OCI-LY7 (cell line): ENCODE data around the gene PSME3IP1. TPM values are rescaled to one million over a fixed set of nuclear protein-coding genes. Genes with fewer than 3 reads are reported as not detected.
"Not testable (repeated sequence)": the region's sequence is repeated elsewhere in the genome, so short reads cannot be mapped to it uniquely, and the experiment has no call there.

Experiments
- BruUV-seq: library from RNA; stranded (reverse); fragments of 400-500 nt; replicated peaks from 2 replicates; lab custom pipeline; 2021; lab: Mats Ljungman, UMichigan
- CTCF ChIA-PET: fragments of 300-600 bp; sonication (Branson Sonifier 250); formaldehyde crosslinking; loops from one replicate; lab custom pipeline; 2022; ENCODE audit warnings: antibody characterized with exemption; ENCODE audit not compliant: unreplicated experiment; lab: Charles Lee
- POLR2A ChIA-PET: fragments of 300-600 bp; sonication (Branson Sonifier 250); formaldehyde crosslinking; loops from one replicate; lab custom pipeline; 2022; ENCODE audit warnings: antibody characterized with exemption; lab: Charles Lee
- DNase-seq: peaks from one replicate; pipeline ENCODE4 v3.0.0-alpha.2; 2015; ENCODE audit warnings: low spot score
- H2AFZ ChIP-seq: fragments of 200-600 bp; sonication (generic), shearing (Covaris generic); 2 replicates; pipeline ENCODE4 v1.6.1; 2014; ENCODE audit warnings: mild to moderate bottlenecking, antibody characterized with exemption, low read length, moderate library complexity
- H3K27ac ChIP-seq: fragments of 200-600 bp; sonication (generic); 2 replicates; pipeline ENCODE4 v1.5.1; 2014; ENCODE audit warnings: mixed run types, low read depth, mild to moderate bottlenecking, moderate library complexity, low read length, inconsistent platforms; ENCODE audit not compliant: poor library complexity, severe bottlenecking
- H3K36me3 ChIP-seq: fragments of 200-600 bp; sonication (generic); 2 replicates; pipeline ENCODE4 v1.6.1; 2014; ENCODE audit warnings: mild to moderate bottlenecking, antibody characterized with exemption, low read length, moderate library complexity, mixed read lengths; ENCODE audit not compliant: insufficient read depth
- H3K4me1 ChIP-seq: fragments of 200-600 bp; sonication (generic); 2 replicates; pipeline ENCODE4 v1.5.1; 2014; ENCODE audit warnings: mild to moderate bottlenecking, low read length; ENCODE audit not compliant: insufficient read depth, poor library complexity, severe bottlenecking
- H3K4me2 ChIP-seq: fragments of 200-600 bp; sonication (generic); 2 replicates; pipeline ENCODE4 v1.6.1; 2014; ENCODE audit warnings: mild to moderate bottlenecking, low read length
- H3K4me3 ChIP-seq: fragments of 200-600 bp; sonication (generic); 2 replicates; pipeline ENCODE4 v1.5.1; 2014; ENCODE audit warnings: mild to moderate bottlenecking, low read depth, low read length; ENCODE audit not compliant: poor library complexity, severe bottlenecking
- H3K79me2 ChIP-seq: fragments of 200-600 bp; sonication (generic); 2 replicates; pipeline ENCODE4 v1.6.1; 2016; ENCODE audit warnings: low read depth, mild to moderate bottlenecking, low read length, moderate library complexity, mixed read lengths; ENCODE audit not compliant: insufficient read depth
- H3K9me2 ChIP-seq: fragments of 200-600 bp; sonication (generic); 2 replicates; pipeline ENCODE4 v1.6.1; 2016; ENCODE audit warnings: mild to moderate bottlenecking, low read length, mixed read lengths; ENCODE audit not compliant: insufficient read depth
- H3K9me3 ChIP-seq: fragments of 200-600 bp; sonication (generic); 2 replicates; pipeline ENCODE4 v1.6.1; 2014; ENCODE audit warnings: mild to moderate bottlenecking, mixed run types, low read length, mixed read lengths
- H4K20me1 ChIP-seq: fragments of 200-600 bp; sonication (generic); 2 replicates; pipeline ENCODE4 v1.6.1; 2014; ENCODE audit warnings: mild to moderate bottlenecking, antibody characterized with exemption, low read length, moderate library complexity, mixed read lengths; ENCODE audit not compliant: insufficient read depth
- EZH2phosphoT487 ChIP-seq: fragments of 200-600 bp; sonication (generic); IDR thresholded peaks from 2 replicates; pipeline ENCODE4 v1.6.1; 2018; ENCODE audit warnings: low read depth, borderline replicate concordance, mild to moderate bottlenecking, mixed run types, antibody characterized with exemption, low read length, moderate library complexity, mixed read lengths
- intact Hi-C: fragments of 100-400 bp; cut with micrococcal nuclease; formaldehyde crosslinking; loops from one replicate; pipeline ENCODE4 v1.10.0; 2022; ENCODE audit not compliant: unreplicated experiment
- total RNA-seq, 2 experiments: library from RNA; depleted of rRNA in 1 of 2; stranded (reverse); fragments of >200 nt in 1 of 2; shearing (Covaris generic) in 1 of 2; gene quantifications; 2 replicates each; pipeline ENCODE4 v1.2.3, GENCODE V29; 2014 to 2022
- TF ChIP-seq, protein P1 (sequence below): fragments of 200-600 bp; sonication (generic); conservative IDR thresholded peaks from 2 replicates; pipeline ENCODE4 v1.5.1; 2014; ENCODE audit warnings: mild to moderate bottlenecking, antibody characterized with exemption, low read length, moderate library complexity, mixed read lengths

The PSME3IP1 gene
- total RNA-seq, 2 experiments from 2014 or later = 89.5 to 152 TPM

DNA sequence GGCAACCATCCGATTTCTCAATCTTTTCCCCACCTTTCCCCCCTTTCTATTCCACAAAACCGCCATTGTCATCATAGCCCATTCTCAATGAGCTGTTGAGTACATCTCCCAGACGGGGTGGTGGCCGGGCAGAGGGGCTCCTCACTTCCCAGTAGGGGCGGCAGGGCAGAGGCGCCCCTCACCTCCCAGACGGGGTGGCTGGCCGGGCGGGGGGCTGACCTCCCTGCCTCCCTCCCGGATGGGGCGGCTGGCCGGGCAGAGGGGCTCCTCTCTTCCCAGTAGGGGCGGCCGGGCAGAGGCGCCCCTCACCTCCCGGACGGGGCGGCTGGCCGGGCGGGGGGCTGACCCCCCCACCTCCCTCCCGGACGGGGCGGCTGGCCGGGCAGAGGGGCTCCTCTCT is 14.5 kb upstream of the PSME3IP1 start:
- BruUV-seq, H3K4me2 ChIP-seq, CTCF ChIA-PET, H3K9me2 ChIP-seq, H3K4me1 ChIP-seq, H3K4me3 ChIP-seq, intact Hi-C loops, H2AFZ ChIP-seq, DNase-seq, H3K27ac ChIP-seq, H3K79me2 ChIP-seq, POLR2A ChIA-PET, H4K20me1 ChIP-seq, H3K9me3 ChIP-seq: not testable (repeated sequence)
- H3K36me3 ChIP-seq = peaks cover 12% of the 10 kb centered on the region

DNA sequence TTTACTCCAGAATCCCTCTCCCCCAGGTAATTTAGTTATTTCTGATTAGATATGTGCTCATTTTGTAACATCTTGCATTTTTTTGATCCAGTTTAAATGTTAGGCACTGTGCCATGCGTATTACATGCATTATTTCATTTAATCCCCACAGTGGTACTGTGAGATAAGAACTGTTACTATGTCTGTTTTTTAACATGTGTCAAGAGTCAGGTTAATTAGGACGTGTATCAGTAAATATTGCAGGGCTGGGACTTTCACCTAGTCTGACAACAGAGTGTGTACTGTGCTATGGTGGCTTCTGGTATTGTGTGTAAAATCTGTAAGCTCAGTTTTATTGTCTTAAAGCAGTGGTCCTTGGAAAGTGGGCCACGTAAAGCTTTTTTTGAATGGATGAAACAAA is 10.9 kb upstream of the PSME3IP1 start:
- Histone ChIP-seq H3K79me2 (peaks cover 19% of the 10 kb centered on the region), H3K9me3 (no peaks in the 10 kb centered on the region), H3K4me1 (no peaks in the 10 kb centered on the region), H3K27ac (no peak overlapping the region), H3K4me2 (no peak overlapping the region), H2AFZ (no peak overlapping the region), H3K9me2 (no peaks in the 10 kb centered on the region), H3K4me3 (no peak overlapping the region), H3K36me3 (no peaks in the 10 kb centered on the region), H4K20me1 (no peaks in the 10 kb centered on the region)
- ChIA-PET POLR2A (no interaction called here), CTCF (no interaction called here)
- TF ChIP-seq, protein P1, sequence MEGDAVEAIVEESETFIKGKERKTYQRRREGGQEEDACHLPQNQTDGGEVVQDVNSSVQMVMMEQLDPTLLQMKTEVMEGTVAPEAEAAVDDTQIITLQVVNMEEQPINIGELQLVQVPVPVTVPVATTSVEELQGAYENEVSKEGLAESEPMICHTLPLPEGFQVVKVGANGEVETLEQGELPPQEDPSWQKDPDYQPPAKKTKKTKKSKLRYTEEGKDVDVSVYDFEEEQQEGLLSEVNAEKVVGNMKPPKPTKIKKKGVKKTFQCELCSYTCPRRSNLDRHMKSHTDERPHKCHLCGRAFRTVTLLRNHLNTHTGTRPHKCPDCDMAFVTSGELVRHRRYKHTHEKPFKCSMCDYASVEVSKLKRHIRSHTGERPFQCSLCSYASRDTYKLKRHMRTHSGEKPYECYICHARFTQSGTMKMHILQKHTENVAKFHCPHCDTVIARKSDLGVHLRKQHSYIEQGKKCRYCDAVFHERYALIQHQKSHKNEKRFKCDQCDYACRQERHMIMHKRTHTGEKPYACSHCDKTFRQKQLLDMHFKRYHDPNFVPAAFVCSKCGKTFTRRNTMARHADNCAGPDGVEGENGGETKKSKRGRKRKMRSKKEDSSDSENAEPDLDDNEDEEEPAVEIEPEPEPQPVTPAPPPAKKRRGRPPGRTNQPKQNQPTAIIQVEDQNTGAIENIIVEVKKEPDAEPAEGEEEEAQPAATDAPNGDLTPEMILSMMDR = no peak
- TF ChIP-seq EZH2phosphoT487 = no peak
- intact Hi-C loops = no loop called here
- no peak for DNase-seq
- BruUV-seq = no TSS peak

DNA sequence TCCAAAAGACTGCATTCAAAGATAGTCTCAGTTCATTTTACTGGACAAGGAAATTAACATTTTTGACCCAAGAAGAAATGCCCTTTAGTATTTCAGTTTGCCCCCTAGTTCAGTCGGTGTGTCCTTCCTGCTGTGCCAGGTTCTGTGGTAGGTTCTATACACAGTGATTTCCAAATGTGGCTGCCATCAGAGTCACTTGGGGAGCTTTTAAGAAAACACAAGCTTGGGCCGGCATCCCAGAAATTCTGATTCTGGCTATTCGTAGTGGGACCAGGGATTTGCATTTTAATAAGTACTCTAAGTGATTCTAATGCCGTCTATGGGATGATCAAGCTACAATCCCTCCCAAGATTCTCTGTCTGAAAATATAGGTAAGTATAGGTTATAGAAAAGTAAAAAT is 10.4 kb upstream of the PSME3IP1 start:
- no peak for DNase-seq
- no peak overlapping the region for H2AFZ ChIP-seq
- ChIA-PET POLR2A (interaction anchor here (0.6 to 1.4 kb wide), 3 partner anchors 8 to 384 kb away, joined by 3 to 6 read pairs (median 4); no protein-coding TSS in a partner anchor), CTCF (no interaction called here)
- BruUV-seq = no TSS peak
- H3K4me3 ChIP-seq = no peak overlapping the region
- no peak overlapping the region for H3K27ac ChIP-seq
- no peaks in the 10 kb centered on the region for H3K4me1 ChIP-seq
- no peaks in the 10 kb centered on the region for H3K9me2 ChIP-seq
- no peaks in the 10 kb centered on the region for H3K36me3 ChIP-seq
- no peaks in the 10 kb centered on the region for H4K20me1 ChIP-seq
- intact Hi-C loops = no loop called here
- TF ChIP-seq EZH2phosphoT487 = no peak
- TF ChIP-seq, protein P1 = no peak
- no peak overlapping the region for H3K4me2 ChIP-seq
- peaks cover 24% of the 10 kb centered on the region for H3K79me2 ChIP-seq
- no peaks in the 10 kb centered on the region for H3K9me3 ChIP-seq
